GM12873 (cell line): ENCODE results near the gene ATP10B.

Experiments used
- CTCF ChIP-seq: IDR thresholded peaks from 2 replicates; pipeline ENCODE4 v1.5.1; 2012; ENCODE audit warnings: low read depth, mild to moderate bottlenecking, moderate library complexity, low read length, control low read depth; ENCODE audit not compliant: insufficient read depth; ENCODE audit errors: missing control alignments

ATP10B gene

DNA sequence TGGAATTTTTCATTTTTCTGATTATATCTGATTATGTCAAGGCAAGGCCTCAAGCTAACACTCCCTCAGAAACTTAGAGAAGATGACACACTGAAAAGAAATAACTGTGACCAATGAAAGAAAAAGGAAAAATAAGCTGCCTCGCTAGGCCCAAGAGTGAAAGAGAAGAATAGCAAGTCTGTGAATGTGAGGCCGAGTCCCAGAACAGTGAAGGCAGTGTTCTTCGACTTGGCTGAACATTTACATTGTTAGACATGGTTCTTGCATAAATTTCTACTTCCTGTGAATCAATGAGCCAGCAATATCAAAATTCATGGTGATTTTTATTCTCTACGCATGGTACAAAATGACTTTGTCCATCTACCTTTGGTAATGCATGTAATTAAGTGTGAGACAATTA, at the start of gene ATP10B:
Gene ATP10B, minus strand, starts transcription at position 163 of the 400 bp plus-strand sequence. CDS start 164,137 bp downstream, outside the sequence.
- TF ChIP-seq CTCF, result no peak

DNA sequence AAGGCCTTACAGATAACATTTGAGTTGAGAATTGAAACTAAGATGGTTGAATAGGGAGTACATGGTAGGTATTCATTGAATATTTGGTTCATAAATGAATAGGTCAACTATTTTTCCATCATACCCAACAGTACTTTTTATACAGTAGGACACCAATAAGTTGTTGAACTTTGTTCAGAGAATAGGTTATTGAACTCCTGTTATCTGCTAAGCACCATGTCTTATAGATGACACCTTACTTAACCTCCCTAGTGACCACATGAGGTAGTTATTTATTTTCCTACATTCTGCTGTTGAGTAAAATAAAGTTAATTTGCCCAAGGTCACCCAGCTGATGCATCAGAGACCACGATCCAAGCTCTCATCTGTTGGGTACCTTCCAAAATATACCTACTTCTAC, 49.6 kb upstream of the ATP10B start:
- TF ChIP-seq CTCF, result no peak

GRCh38 chr5:160899735-160900134, 47.7 kb upstream of the ATP10B start:
- no peak for TF ChIP-seq CTCF

DNA sequence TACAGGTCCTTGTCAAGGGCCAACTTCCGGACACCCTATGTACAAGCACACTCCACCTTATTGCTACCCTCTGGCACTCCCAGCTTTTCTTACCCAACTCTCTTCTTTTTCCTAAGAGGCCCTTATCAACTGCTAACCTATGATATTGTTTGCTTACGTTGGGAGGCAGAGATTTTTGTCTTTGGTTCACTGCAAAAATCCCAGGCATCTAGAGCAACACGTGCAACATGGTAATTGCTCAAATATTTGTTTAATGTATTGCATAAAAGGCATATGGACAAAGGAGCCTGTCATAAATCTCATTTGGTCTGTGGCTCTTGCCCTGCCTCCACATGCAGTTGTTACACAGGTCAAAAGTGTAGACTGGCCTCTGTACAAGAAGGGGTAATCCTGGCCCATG, 35.8 kb upstream of the ATP10B start:
- no peak for TF ChIP-seq CTCF

GRCh38 chr5:160869989-160870521, 18.0 kb upstream of the ATP10B start:
- TF ChIP-seq CTCF, result no peak

DNA sequence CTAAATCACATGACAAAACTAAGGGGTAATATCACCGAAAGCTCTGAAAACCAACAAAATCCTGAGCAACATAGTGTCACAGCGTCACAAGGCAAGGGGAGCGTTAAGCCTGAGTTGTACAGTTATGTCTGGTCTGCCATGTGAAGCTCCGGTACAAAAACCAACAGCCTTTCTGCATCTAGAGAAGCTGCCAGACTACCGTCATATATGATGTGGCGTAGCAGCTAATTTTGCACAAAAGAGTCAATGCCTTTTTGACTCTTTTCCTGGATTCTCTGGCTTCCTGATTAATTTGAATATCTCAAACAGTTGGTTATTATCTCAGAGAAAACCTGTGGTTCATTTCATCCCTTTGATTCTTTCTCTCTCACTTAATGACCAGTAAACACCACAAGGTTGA, 16.0 kb upstream of the ATP10B start:
- TF ChIP-seq CTCF, result no peak

DNA sequence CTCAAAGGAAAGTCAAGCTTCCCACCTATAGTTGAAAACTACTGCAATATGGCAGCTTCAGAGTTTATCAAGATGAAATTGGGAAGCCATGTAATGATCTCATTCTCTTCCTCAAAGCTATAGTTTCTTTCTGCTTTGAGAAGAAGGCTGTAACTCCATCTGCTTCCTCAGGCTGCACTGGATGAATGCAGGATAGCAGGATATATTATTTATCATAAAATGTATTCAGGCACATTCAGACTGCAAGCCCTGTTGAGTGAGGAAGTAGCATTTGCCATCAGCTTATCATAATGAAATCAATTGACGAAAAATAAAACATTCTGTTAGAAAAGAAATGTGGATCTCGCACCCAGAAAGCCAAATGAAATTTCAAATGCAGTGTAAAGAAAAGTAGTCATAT, 560 bp downstream of the ATP10B start:
- no peak for TF ChIP-seq CTCF
